ENCODE measurements around the gene MAGEL2.

MAGEL2 gene

GRCh38 chr15:23687143-23687470 lies 39.4 kb upstream of the MAGEL2 start, which contains the start of gene NDN:
Gene NDN (minus strand): TSS chr15:23687305. CDS start chr15:23687217, 88 bp downstream.
- peaks cover 6% of the 10 kb centered on the region for H3K27me3 Mint-ChIP-seq (ENCODE audit: low read depth, poor library complexity)
- H3K27ac Mint-ChIP-seq = no peak within 1 kb of the TSS
- no peak for TF ChIP-seq CTCF (IDR thresholded peaks at IDR 0.05)
- peak; percentile 71 for DNase-seq
- peaks cover 4% of the 10 kb centered on the region for H3K36me3 Mint-ChIP-seq (ENCODE audit: low read depth)
- H3K4me1 Mint-ChIP-seq = peaks cover 42% of the 10 kb centered on the region
- H3K4me3 Mint-ChIP-seq = peak within 1 kb of the TSS; percentile 80
- H3K9me3 Mint-ChIP-seq = peaks cover 52% of the 10 kb centered on the region

GRCh38 chr15:23686466-23687142 lies 38.9 kb upstream of the MAGEL2 start:
- Mint-ChIP-seq H3K36me3 (ENCODE audit: low read depth) (peaks cover 4% of the 10 kb centered on the region), H3K4me1 (peaks cover 40% of the 10 kb centered on the region), H3K27me3 (ENCODE audit: low read depth, poor library complexity) (peaks cover 6% of the 10 kb centered on the region), H3K27ac (no peak overlapping the region), H3K4me3 (peak overlapping the region; percentile 80), H3K9me3 (peaks cover 50% of the 10 kb centered on the region)
- no peak for TF ChIP-seq CTCF (IDR thresholded peaks at IDR 0.05)
- peak; percentile 16 for DNase-seq

DNA sequence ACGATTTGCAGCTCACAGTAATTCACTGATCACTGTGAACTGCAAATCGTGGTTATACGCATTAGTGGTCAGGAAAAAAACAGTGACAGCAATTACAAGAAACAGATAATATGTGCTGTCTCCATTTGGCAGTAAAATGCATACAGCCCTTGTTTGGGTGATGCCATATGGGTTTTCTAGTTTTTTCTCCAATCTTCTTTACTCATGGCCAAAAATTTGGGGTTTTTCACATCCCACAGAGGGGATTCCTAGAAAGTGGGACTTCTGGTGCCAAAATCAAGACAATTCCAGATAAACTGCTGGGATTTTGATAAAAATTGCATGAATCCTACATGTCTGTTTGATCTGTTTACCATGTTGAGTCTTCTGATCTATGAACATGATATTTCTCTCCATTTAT lies 23.8 kb upstream of the MAGEL2 start:
- H3K4me3 Mint-ChIP-seq = no peak overlapping the region
- no peak for TF ChIP-seq CTCF (IDR thresholded peaks at IDR 0.05)
- no peak for DNase-seq
- H3K36me3 Mint-ChIP-seq (ENCODE audit: low read depth) = no peaks in the 10 kb centered on the region
- H3K27me3 Mint-ChIP-seq (ENCODE audit: low read depth, poor library complexity) = peaks cover 3% of the 10 kb centered on the region
- peaks cover 19% of the 10 kb centered on the region for H3K9me3 Mint-ChIP-seq
- H3K27ac Mint-ChIP-seq = no peak overlapping the region
- H3K4me1 Mint-ChIP-seq = no peaks in the 10 kb centered on the region

GRCh38 chr15:23670970-23671369 lies 23.3 kb upstream of the MAGEL2 start:
- peaks cover 3% of the 10 kb centered on the region for H3K27me3 Mint-ChIP-seq (ENCODE audit: low read depth, poor library complexity)
- no peak for TF ChIP-seq CTCF (IDR thresholded peaks at IDR 0.05)
- H3K4me3 Mint-ChIP-seq = no peak overlapping the region
- no peak overlapping the region for H3K27ac Mint-ChIP-seq
- H3K36me3 Mint-ChIP-seq (ENCODE audit: low read depth) = no peaks in the 10 kb centered on the region
- H3K4me1 Mint-ChIP-seq = no peaks in the 10 kb centered on the region
- peaks cover 19% of the 10 kb centered on the region for H3K9me3 Mint-ChIP-seq
- no peak for DNase-seq

DNA sequence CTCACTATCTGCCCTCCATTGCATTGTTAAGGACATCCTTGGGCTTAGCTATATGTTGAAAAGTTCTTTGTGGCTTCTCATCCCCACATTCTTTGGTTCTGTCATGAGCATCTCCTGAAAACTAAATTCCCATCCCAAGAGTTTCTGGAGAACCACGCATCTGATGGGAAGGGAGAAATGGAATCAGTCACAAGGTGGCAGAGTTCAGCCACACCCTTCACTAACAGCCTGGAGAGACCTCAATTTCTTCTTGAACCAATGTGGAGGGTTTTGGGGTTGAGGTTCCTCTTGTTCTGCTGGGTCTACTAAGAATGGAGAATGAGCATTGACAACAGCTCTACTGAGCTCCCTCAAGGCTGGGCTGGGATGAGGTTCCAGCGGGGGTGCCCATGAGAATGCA lies 15.6 kb upstream of the MAGEL2 start:
- Mint-ChIP-seq H3K27me3 (ENCODE audit: low read depth, poor library complexity) (peaks cover 3% of the 10 kb centered on the region), H3K36me3 (ENCODE audit: low read depth) (no peaks in the 10 kb centered on the region), H3K4me3 (no peak overlapping the region), H3K4me1 (no peaks in the 10 kb centered on the region), H3K27ac (no peak overlapping the region), H3K9me3 (peaks cover 31% of the 10 kb centered on the region)
- no peak for DNase-seq
- no peak for TF ChIP-seq CTCF (IDR thresholded peaks at IDR 0.05)

DNA sequence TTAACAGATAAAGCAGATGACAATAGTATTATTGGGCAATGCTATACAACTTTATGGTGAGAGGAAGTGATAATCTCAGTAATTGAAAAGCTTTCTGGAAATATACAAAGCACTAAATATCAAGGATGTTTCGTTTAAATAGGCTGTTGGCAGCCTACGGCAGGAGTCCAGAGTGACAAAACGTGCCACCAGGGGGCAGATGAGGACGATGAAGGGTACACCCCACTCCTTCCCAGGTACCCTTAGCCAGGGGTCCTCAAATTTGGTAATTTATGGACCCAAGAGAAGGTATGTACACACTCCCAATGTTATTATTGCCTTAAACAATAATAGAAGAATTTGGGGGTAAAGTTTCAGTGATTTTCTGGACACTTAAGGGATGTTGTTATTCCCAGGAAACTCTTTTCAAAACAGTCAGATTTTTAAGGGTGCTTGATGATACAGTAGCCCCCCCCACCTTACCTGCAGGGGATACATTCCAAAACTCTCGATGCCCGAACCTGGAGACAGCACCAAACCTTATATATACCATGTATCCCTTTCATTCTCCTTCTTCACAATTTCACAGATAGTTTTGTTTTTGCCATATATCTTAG lies 1.4 kb upstream of the MAGEL2 start:
- DNase-seq = peak; percentile 70
- peak overlapping the region; percentile 41 for H3K4me3 Mint-ChIP-seq
- H3K36me3 Mint-ChIP-seq (ENCODE audit: low read depth) = no peaks in the 10 kb centered on the region
- H3K27me3 Mint-ChIP-seq (ENCODE audit: low read depth, poor library complexity) = peaks cover 23% of the 10 kb centered on the region
- H3K9me3 Mint-ChIP-seq = peaks cover 39% of the 10 kb centered on the region
- H3K27ac Mint-ChIP-seq = no peak overlapping the region
- peaks cover 14% of the 10 kb centered on the region for H3K4me1 Mint-ChIP-seq
- peak; percentile 61 for TF ChIP-seq CTCF (IDR thresholded peaks at IDR 0.05)

Measured in nephron progenitor cell (in vitro differentiated cells).